AG09309 (cell line): ENCODE measurements around the gene PRR27.

Experiments
- DNase-seq: peaks from one replicate; pipeline ENCODE4 v3.0.0-alpha.2; 2010; ENCODE audit warnings: low read depth
- H3K4me3 ChIP-seq: 2 replicates; pipeline ENCODE4 v1.5.1; 2011; ENCODE audit warnings: mild to moderate bottlenecking, low read depth, low read length, moderate library complexity; ENCODE audit not compliant: control insufficient read depth
- TF ChIP-seq, protein P1 (sequence below): IDR thresholded peaks from 2 replicates; pipeline ENCODE4 v1.5.1; 2011; ENCODE audit warnings: mild to moderate bottlenecking, low read depth, low read length, inconsistent platforms; ENCODE audit not compliant: insufficient read depth, control insufficient read depth; ENCODE audit errors: missing control alignments

PRR27 gene

GRCh38 chr4:70153937-70154336 lies at the start of gene PRR27:
Gene PRR27, plus strand, starts transcription at chr4:70154237. Its CDS starts 139 bp downstream, at chr4:70154376.
- TF ChIP-seq, protein P1, sequence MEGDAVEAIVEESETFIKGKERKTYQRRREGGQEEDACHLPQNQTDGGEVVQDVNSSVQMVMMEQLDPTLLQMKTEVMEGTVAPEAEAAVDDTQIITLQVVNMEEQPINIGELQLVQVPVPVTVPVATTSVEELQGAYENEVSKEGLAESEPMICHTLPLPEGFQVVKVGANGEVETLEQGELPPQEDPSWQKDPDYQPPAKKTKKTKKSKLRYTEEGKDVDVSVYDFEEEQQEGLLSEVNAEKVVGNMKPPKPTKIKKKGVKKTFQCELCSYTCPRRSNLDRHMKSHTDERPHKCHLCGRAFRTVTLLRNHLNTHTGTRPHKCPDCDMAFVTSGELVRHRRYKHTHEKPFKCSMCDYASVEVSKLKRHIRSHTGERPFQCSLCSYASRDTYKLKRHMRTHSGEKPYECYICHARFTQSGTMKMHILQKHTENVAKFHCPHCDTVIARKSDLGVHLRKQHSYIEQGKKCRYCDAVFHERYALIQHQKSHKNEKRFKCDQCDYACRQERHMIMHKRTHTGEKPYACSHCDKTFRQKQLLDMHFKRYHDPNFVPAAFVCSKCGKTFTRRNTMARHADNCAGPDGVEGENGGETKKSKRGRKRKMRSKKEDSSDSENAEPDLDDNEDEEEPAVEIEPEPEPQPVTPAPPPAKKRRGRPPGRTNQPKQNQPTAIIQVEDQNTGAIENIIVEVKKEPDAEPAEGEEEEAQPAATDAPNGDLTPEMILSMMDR = no peak
- no peak within 1 kb of the TSS for H3K4me3 ChIP-seq
- DNase-seq = no peak

- no peak overlapping the region for H3K4me3 ChIP-seq
- TF ChIP-seq, protein P1 = no peak
- no peak for DNase-seq
Measured at GRCh38 chr4:70110917-70111316, 43.1 kb upstream of the PRR27 start.

GRCh38 chr4:70113656-70114055 lies 40.4 kb upstream of the PRR27 start:
- no peak for DNase-seq
- no peak overlapping the region for H3K4me3 ChIP-seq
- TF ChIP-seq, protein P1 = no peak

GRCh38 chr4:70114096-70114495 lies 39.9 kb upstream of the PRR27 start:
- H3K4me3 ChIP-seq = no peak overlapping the region
- DNase-seq = no peak
- TF ChIP-seq, protein P1 = no peak

GRCh38 chr4:70120323-70120722 lies 33.7 kb upstream of the PRR27 start:
- H3K4me3 ChIP-seq = no peak overlapping the region
- no peak for DNase-seq
- TF ChIP-seq, protein P1 = no peak

DNA sequence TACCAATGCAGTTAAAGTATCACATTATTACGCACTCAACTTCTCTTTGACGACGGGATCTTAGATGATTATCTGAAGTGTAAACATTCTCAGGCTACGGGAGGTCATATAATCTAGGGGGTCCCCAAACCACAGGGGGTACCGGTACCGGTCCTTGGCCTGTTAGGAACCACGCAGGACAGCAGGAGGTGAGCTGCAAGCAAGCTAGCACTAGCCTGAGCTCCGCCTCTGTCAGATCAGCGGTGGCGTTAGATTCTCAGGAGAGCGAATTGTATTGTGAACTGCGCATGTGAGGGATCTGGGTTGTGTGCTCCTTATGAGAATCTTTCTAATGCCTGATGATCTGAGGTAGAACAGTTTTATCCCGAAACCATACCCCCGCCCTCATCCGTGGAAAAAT lies 20.6 kb upstream of the PRR27 start:
- no peak overlapping the region for H3K4me3 ChIP-seq
- no peak for DNase-seq

More for the DNA sequence above, 20.6 kb upstream of the PRR27 start:
- TF ChIP-seq, protein P1 = no peak
